ENCODE measurements around the gene OGFRL1.

GRCh38 chr6:71288228-71289038 is at the start of gene OGFRL1:
- TF ChIP-seq ZNF263 (CRISPR knock-in tag; IDR thresholded peaks at IDR 0.05; ENCODE audit: borderline replicate concordance), result no peak
- no peak for TF ChIP-seq RUNX1 (IDR thresholded peaks at IDR 0.05; ENCODE audit: low read depth)
- no peak for TF ChIP-seq SIRT6 (IDR thresholded peaks at IDR 0.05; ENCODE audit: low read depth, low read length)
- no peak for TF ChIP-seq ZNF282 (CRISPR knock-in tag; IDR thresholded peaks at IDR 0.05)
- no peak for TF ChIP-seq CHD2 (IDR thresholded peaks at IDR 0.05; ENCODE audit: low read depth, low read length)
- TF ChIP-seq ZNF174 (CRISPR knock-in tag; IDR thresholded peaks at IDR 0.05), result no peak
- no peak for TF ChIP-seq YY1 (IDR thresholded peaks at IDR 0.05; ENCODE audit: borderline replicate concordance in 1 of 3, control insufficient read depth in 1 of 3, extremely low read depth in 1 of 3, insufficient read depth in 3 of 3, insufficient read length in 1 of 3, insufficient replicate concordance in 2 of 3, low read depth in 1 of 3, low read length in 2 of 3)
- no peak for TF ChIP-seq CTCF (IDR thresholded peaks at IDR 0.05 in 2 of 3, conservative IDR thresholded peaks at IDR 0.05 in 1 of 3; ENCODE audit: insufficient read depth in 2 of 3, low read depth in 1 of 3, low read length in 3 of 3)
